HFF-Myc (cell line): ENCODE data around the gene MAN1C1.
"Not testable (repeated sequence)": the region's sequence is repeated elsewhere in the genome, so short reads cannot be mapped to it uniquely, and the experiment has no call there.

Experiments used
- DNase-seq: peaks from one replicate; pipeline ENCODE4 v3.0.0-alpha.2; 2011; ENCODE audit warnings: low read depth; ENCODE audit errors: extremely low read depth
- H3K4me3 ChIP-seq: replicated peaks from 2 replicates; pipeline ENCODE4 v1.5.1; 2011; ENCODE audit warnings: low read depth, mild to moderate bottlenecking, control low read depth, low read length
- CTCF ChIP-seq: IDR thresholded peaks from 2 replicates; pipeline ENCODE4 v1.5.1; 2012; ENCODE audit warnings: mild to moderate bottlenecking, low read depth, low read length, control low read depth; ENCODE audit errors: missing control alignments

The MAN1C1 gene

GRCh38 chr1:25586181-25586588 is 30.4 kb upstream of the MAN1C1 start:
- TF ChIP-seq CTCF, result no peak
- no peak overlapping the region for H3K4me3 ChIP-seq
- DNase-seq, result no peak

- no peak for TF ChIP-seq CTCF
- H3K4me3 ChIP-seq, result no peak overlapping the region
- no peak for DNase-seq
Measured at GRCh38 chr1:25587290-25587689, 29.3 kb upstream of the MAN1C1 start.

GRCh38 chr1:25588224-25588623 is 28.4 kb upstream of the MAN1C1 start:
- DNase-seq, H3K4me3 ChIP-seq: not testable (repeated sequence)

GRCh38 chr1:25588786-25589185 is 27.8 kb upstream of the MAN1C1 start:
- H3K4me3 ChIP-seq, DNase-seq: not testable (repeated sequence)

- TF ChIP-seq CTCF, result no peak
- no peak for DNase-seq
- H3K4me3 ChIP-seq, result no peak overlapping the region
Measured at GRCh38 chr1:25590096-25590824, 26.3 kb upstream of the MAN1C1 start.

GRCh38 chr1:25593861-25594260 is 22.7 kb upstream of the MAN1C1 start:
- TF ChIP-seq CTCF, result no peak
- no peak overlapping the region for H3K4me3 ChIP-seq
- no peak for DNase-seq

GRCh38 chr1:25594971-25595370 is 21.6 kb upstream of the MAN1C1 start:
- no peak for DNase-seq
- H3K4me3 ChIP-seq, result no peak overlapping the region
- TF ChIP-seq CTCF, result no peak

GRCh38 chr1:25596641-25597040 is 19.9 kb upstream of the MAN1C1 start:
- not testable (repeated sequence) for DNase-seq

More at GRCh38 chr1:25596641-25597040, 19.9 kb upstream of the MAN1C1 start:
- H3K4me3 ChIP-seq, result not testable (repeated sequence)
